DND-41 (cell line): Measurements from ENCODE around the gene ESRP2.

ENCODE experiments used
- ATAC-seq: fragments of 200-7000 bp; cut with Tn5 transposase; 3 replicates; pipeline ENCODE4 v1.9.1; 2021; ENCODE audit warnings: low read depth; ENCODE audit not compliant: insufficient read depth
- DNase-seq: peaks from one replicate; pipeline ENCODE4 v3.0.0-alpha.2; 2020
- H2AFZ ChIP-seq: 2 replicates; pipeline ENCODE4 v1.6.0; 2012; ENCODE audit warnings: low read depth, low read length
- H3K27ac ChIP-seq: 2 replicates; pipeline ENCODE4 v1.5.1; 2012; ENCODE audit warnings: low read length, inconsistent platforms
- H3K27me3 ChIP-seq: fragments of 200-600 bp; sonication (generic); 2 replicates; pipeline ENCODE4 v1.6.0; 2012; ENCODE audit warnings: low read length, mild to moderate bottlenecking, inconsistent platforms; ENCODE audit not compliant: insufficient read depth, poor library complexity
- H3K36me3 ChIP-seq: 2 replicates; pipeline ENCODE4 v1.5.1; 2012; ENCODE audit warnings: low read length, inconsistent platforms; ENCODE audit not compliant: insufficient read depth
- H3K4me1 ChIP-seq: 2 replicates; pipeline ENCODE4 v1.5.1; 2012; ENCODE audit warnings: mild to moderate bottlenecking, low read length; ENCODE audit not compliant: insufficient read depth
- H3K4me2 ChIP-seq: 2 replicates; pipeline ENCODE4 v1.6.0; 2012; ENCODE audit warnings: mild to moderate bottlenecking, moderate library complexity, low read length, inconsistent platforms; ENCODE audit not compliant: insufficient read depth
- H3K4me3 ChIP-seq, 2 experiments: fragments of 200-600 bp in 1 of 2; shearing (Covaris generic) in 1 of 2; 2 replicates each; pipeline ENCODE4 v1.5.1; 2012 to 2016; ENCODE audit warnings: inconsistent platforms in 2 of 2, low read length in 2 of 2, mild to moderate bottlenecking in 2 of 2, low read depth in 1 of 2, moderate library complexity in 1 of 2
- H3K79me2 ChIP-seq: 2 replicates; pipeline ENCODE4 v1.6.0; 2012; ENCODE audit warnings: low read length, inconsistent platforms; ENCODE audit not compliant: insufficient read depth
- H3K9ac ChIP-seq: 2 replicates; pipeline ENCODE4 v1.6.0; 2012; ENCODE audit warnings: low read depth, mild to moderate bottlenecking, inconsistent platforms, low read length, moderate library complexity
- H3K9me3 ChIP-seq: 2 replicates; pipeline ENCODE4 v1.5.1; 2012; ENCODE audit warnings: low read length, moderate library complexity, mild to moderate bottlenecking, inconsistent platforms; ENCODE audit not compliant: insufficient read depth, severe bottlenecking
- H4K20me1 ChIP-seq: 2 replicates; pipeline ENCODE4 v1.6.0; 2012; ENCODE audit warnings: low read length; ENCODE audit not compliant: insufficient read depth
- CTCF ChIP-seq: IDR thresholded peaks from 2 replicates; pipeline ENCODE4 v1.5.1; 2012; ENCODE audit warnings: borderline replicate concordance, low read length, moderate library complexity, mild to moderate bottlenecking; ENCODE audit not compliant: poor library complexity, severe bottlenecking; ENCODE audit errors: extremely low read depth
- EZH2 ChIP-seq: IDR thresholded peaks from 3 replicates; pipeline ENCODE4 v1.6.1; 2012; ENCODE audit warnings: borderline replicate concordance, low read depth, mild to moderate bottlenecking, moderate library complexity, low read length, inconsistent platforms; ENCODE audit not compliant: severe bottlenecking

ESRP2 gene

GRCh38 chr16:68237243-68238028 is 1.5 kb upstream of the ESRP2 start:
- ATAC-seq (no peak), DNase-seq (no peak)
- Histone ChIP-seq H3K9me3 (no peaks in the 10 kb centered on the region), H4K20me1 (no peaks in the 10 kb centered on the region), H3K27ac (no peak overlapping the region), H3K4me2 (no peak overlapping the region), H3K79me2 (no peaks in the 10 kb centered on the region), H3K4me1 (0 out of 2 replicates have a peak, but pooled peaks cover 3% of the 10 kb centered on the region), H3K4me3 (no peak overlapping the region), H3K36me3 (no peaks in the 10 kb centered on the region; the same call in 1 of the 2 replicates), H3K9ac (no peak overlapping the region), H3K27me3 (no peaks in the 10 kb centered on the region), H2AFZ (no peak overlapping the region)
- no peak for TF ChIP-seq EZH2

GRCh38 chr16:68236826-68237242 is 907 bp upstream of the ESRP2 start:
- no peak overlapping the region for H3K4me3 ChIP-seq
- H3K79me2 ChIP-seq = no peaks in the 10 kb centered on the region
- H3K36me3 ChIP-seq = peaks cover 2% of the 10 kb centered on the region; the same call in 1 of the 2 replicates
- ATAC-seq (no peak), DNase-seq (no peak)
- no peak for TF ChIP-seq CTCF
- no peaks in the 10 kb centered on the region for H3K27me3 ChIP-seq
- H3K4me1 ChIP-seq = 0 out of 2 replicates have a peak, but pooled peaks cover 3% of the 10 kb centered on the region
- no peak overlapping the region for H3K9ac ChIP-seq
- H3K4me2 ChIP-seq = no peak overlapping the region
- no peak overlapping the region for H3K27ac ChIP-seq
- no peaks in the 10 kb centered on the region for H4K20me1 ChIP-seq
- no peaks in the 10 kb centered on the region for H3K9me3 ChIP-seq
- H2AFZ ChIP-seq = no peak overlapping the region

- Histone ChIP-seq H3K27me3 (no peaks in the 10 kb centered on the region), H3K9ac (no peak overlapping the region), H3K9me3 (no peaks in the 10 kb centered on the region), H3K79me2 (no peaks in the 10 kb centered on the region), H3K4me3 (no peak overlapping the region), H2AFZ (no peak overlapping the region), H3K4me1 (0 out of 2 replicates have a peak, but pooled peaks cover 3% of the 10 kb centered on the region), H3K36me3 (peaks cover 7% of the 10 kb centered on the region), H3K4me2 (no peak overlapping the region), H4K20me1 (no peaks in the 10 kb centered on the region), H3K27ac (no peak overlapping the region)
- TF ChIP-seq CTCF = no peak
- TF ChIP-seq EZH2 = no peak
- ATAC-seq (no peak), DNase-seq (no peak)
Measured at GRCh38 chr16:68236137-68236825, 354 bp upstream of the ESRP2 start.

- TF ChIP-seq EZH2 (no peak), CTCF (no peak)
- peaks cover 3% of the 10 kb centered on the region for H4K20me1 ChIP-seq
- peaks cover 17% of the 10 kb centered on the region for H3K36me3 ChIP-seq
- H3K27ac ChIP-seq = no peak overlapping the region
- H3K9ac ChIP-seq = no peak overlapping the region
- H2AFZ ChIP-seq = no peak overlapping the region
- H3K4me3 ChIP-seq = no peak overlapping the region
- DNase-seq = no peak
- H3K9me3 ChIP-seq = no peaks in the 10 kb centered on the region
- H3K27me3 ChIP-seq = no peaks in the 10 kb centered on the region
- no peaks in the 10 kb centered on the region for H3K79me2 ChIP-seq
- ATAC-seq = no peak
- 0 out of 2 replicates have a peak, but pooled peaks cover 3% of the 10 kb centered on the region for H3K4me1 ChIP-seq
- no peak overlapping the region for H3K4me2 ChIP-seq
Measured at GRCh38 chr16:68235108-68235886, 630 bp downstream of the ESRP2 start.
